Gastroesophageal sphincter (tissue), 3 donors: Measurements from ENCODE around the gene GPC3.

Experiments used
- EP300 ChIP-seq: sonication (generic); formaldehyde crosslinking; IDR thresholded peaks from one replicate; pipeline ENCODE4 v1.6.1; 2017; ENCODE audit warnings: antibody characterized with exemption, mild to moderate bottlenecking
- POLR2A ChIP-seq, 2 donors: fragments of 450-650 bp; IDR thresholded peaks; one replicate each; pipeline ENCODE4 v1.6.1; 2017; ENCODE audit warnings: antibody characterized with exemption in 2 of 2, mild to moderate bottlenecking in 2 of 2, moderate library complexity in 1 of 2
- POLR2AphosphoS5 ChIP-seq: sonication (generic); formaldehyde crosslinking; IDR thresholded peaks from one replicate; pipeline ENCODE4 v1.6.1; 2017; ENCODE audit warnings: antibody characterized with exemption
- TF ChIP-seq, protein P1 (sequence below), 4 experiments: fragments of 200-600 bp in 2 of 4; fragments of 450-650 bp in 2 of 4; sonication (generic) in 1 of 4; IDR thresholded peaks; one replicate each; pipeline ENCODE4 v1.5.1; 2017 to 2019; ENCODE audit warnings: antibody characterized with exemption in 4 of 4, mild to moderate bottlenecking in 2 of 4, moderate library complexity in 2 of 4

DNA sequence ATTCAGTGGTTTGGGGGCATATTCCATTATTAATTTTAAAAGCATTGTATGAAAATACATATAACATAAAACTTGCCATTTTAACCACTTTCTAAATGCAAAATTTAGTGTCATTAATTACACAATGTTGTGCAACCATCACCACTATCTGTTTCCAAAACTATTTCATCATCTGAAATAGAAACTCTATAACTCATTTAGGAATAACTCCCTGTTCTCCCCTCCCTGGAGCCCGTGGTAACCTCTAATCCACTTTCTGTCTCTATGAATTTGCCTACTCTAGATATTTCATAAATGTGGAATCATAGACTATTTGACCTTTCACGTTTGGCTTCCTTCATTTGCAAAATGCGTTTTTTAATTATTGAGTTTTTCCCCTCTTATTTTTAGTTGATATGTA lies 468.7 kb downstream of the GPC3 start:
- TF ChIP-seq, protein P1, sequence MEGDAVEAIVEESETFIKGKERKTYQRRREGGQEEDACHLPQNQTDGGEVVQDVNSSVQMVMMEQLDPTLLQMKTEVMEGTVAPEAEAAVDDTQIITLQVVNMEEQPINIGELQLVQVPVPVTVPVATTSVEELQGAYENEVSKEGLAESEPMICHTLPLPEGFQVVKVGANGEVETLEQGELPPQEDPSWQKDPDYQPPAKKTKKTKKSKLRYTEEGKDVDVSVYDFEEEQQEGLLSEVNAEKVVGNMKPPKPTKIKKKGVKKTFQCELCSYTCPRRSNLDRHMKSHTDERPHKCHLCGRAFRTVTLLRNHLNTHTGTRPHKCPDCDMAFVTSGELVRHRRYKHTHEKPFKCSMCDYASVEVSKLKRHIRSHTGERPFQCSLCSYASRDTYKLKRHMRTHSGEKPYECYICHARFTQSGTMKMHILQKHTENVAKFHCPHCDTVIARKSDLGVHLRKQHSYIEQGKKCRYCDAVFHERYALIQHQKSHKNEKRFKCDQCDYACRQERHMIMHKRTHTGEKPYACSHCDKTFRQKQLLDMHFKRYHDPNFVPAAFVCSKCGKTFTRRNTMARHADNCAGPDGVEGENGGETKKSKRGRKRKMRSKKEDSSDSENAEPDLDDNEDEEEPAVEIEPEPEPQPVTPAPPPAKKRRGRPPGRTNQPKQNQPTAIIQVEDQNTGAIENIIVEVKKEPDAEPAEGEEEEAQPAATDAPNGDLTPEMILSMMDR (IDR thresholded peaks at IDR 0.05), result no peak
- no peak for TF ChIP-seq POLR2A (IDR thresholded peaks at IDR 0.05)
- TF ChIP-seq EP300, result no peak
- no peak for TF ChIP-seq POLR2AphosphoS5
